GM12891 (cell line): ENCODE results near the gene PEX11A.

Source experiments
- POLR2A ChIP-seq: IDR thresholded peaks from 2 replicates; pipeline ENCODE4 v1.6.1; 2011; ENCODE audit warnings: low read depth, low read length, control low read depth
- POLR2AphosphoS5 ChIP-seq: IDR thresholded peaks from 2 replicates; pipeline ENCODE4 v1.6.1; 2011; ENCODE audit warnings: low read depth, low read length, control low read depth
- POU2F2 ChIP-seq: IDR thresholded peaks from 2 replicates; pipeline ENCODE4 v1.6.1; 2011; ENCODE audit warnings: low read depth, mild to moderate bottlenecking, control low read depth, low read length, moderate library complexity
- SPI1 ChIP-seq: IDR thresholded peaks from 2 replicates; pipeline ENCODE4 v1.6.1; 2011; ENCODE audit warnings: low read depth, low read length, control low read depth
- TAF1 ChIP-seq: IDR thresholded peaks from 2 replicates; pipeline ENCODE4 v1.6.1; 2011; ENCODE audit warnings: low read depth, low read length, control low read depth

GRCh38 chr15:89671687-89672086, 18.9 kb downstream of the PEX11A start:
- TF ChIP-seq TAF1: no peak
- TF ChIP-seq POLR2AphosphoS5: no peak
- no peak for TF ChIP-seq POLR2A
- no peak for TF ChIP-seq SPI1
- no peak for TF ChIP-seq POU2F2
